ENCODE results near the gene AUTS2. TPM values are rescaled to one million over a fixed set of nuclear protein-coding genes. Genes with fewer than 3 reads are reported as not detected.

The AUTS2 gene
- total RNA-seq, 4 donors from 2014 or later = 29.8 to 114 (median 59.4) TPM

DNA sequence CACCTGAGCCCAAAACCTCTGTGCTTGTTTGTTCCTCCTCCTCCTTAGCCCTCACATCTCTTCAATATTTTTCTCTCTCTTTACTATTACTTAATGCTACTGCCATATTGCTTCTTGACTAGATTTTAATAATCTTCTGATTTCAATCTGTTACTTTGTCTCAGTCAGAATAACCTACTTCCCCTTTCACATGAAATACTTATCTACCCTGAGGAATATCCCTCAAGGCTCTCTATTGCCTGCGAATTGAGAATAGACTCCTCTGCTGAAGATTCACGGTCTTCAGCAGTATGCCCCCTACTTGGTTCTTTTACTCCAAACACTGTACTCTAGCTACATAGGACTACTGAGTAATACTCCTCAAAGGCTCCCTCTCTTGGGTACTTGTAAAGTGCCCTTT, 430.3 kb downstream of the AUTS2 start:
- no peak for DNase-seq
- no peak overlapping the region for H3K27ac ChIP-seq
- in situ Hi-C loops (cut with MboI; ENCODE audit: low pct_ligation_motif_present in 1 of 4, low pct_unique_long_range_greater_than_20kb in 1 of 4, low sequenced_read_pairs in 3 of 4) = loop anchor here in 1 of 4 donors (25.0 kb wide), 1 partner anchor 659 kb away; no protein-coding TSS in a partner anchor
- no peaks in the 10 kb centered on the region for H3K9me3 ChIP-seq
- intact Hi-C loops (cut with DNase I; ENCODE audit: low total_unique reads) = no loop called here
- WGBS, 2 donors (ENCODE audit: low coverage in 1 of 2) = 80% methylated on average over 2 of the region's 2 CpGs; no CpG with 5 or more reads in 1 of the 2 donors
- H3K4me3 ChIP-seq = no peak overlapping the region
- no peaks in the 10 kb centered on the region for H3K36me3 ChIP-seq
- TF ChIP-seq EP300 (IDR thresholded peaks at IDR 0.05; ENCODE audit: low read depth) = no peak
- TF ChIP-seq, protein P1, sequence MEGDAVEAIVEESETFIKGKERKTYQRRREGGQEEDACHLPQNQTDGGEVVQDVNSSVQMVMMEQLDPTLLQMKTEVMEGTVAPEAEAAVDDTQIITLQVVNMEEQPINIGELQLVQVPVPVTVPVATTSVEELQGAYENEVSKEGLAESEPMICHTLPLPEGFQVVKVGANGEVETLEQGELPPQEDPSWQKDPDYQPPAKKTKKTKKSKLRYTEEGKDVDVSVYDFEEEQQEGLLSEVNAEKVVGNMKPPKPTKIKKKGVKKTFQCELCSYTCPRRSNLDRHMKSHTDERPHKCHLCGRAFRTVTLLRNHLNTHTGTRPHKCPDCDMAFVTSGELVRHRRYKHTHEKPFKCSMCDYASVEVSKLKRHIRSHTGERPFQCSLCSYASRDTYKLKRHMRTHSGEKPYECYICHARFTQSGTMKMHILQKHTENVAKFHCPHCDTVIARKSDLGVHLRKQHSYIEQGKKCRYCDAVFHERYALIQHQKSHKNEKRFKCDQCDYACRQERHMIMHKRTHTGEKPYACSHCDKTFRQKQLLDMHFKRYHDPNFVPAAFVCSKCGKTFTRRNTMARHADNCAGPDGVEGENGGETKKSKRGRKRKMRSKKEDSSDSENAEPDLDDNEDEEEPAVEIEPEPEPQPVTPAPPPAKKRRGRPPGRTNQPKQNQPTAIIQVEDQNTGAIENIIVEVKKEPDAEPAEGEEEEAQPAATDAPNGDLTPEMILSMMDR (IDR thresholded peaks at IDR 0.05) = no peak
- no peak for TF ChIP-seq POLR2A (IDR thresholded peaks at IDR 0.05)
- no peak for TF ChIP-seq POLR2AphosphoS5 (IDR thresholded peaks at IDR 0.05)
- H3K4me1 ChIP-seq = no peaks in the 10 kb centered on the region
- H3K27me3 ChIP-seq = no peaks in the 10 kb centered on the region

DNA sequence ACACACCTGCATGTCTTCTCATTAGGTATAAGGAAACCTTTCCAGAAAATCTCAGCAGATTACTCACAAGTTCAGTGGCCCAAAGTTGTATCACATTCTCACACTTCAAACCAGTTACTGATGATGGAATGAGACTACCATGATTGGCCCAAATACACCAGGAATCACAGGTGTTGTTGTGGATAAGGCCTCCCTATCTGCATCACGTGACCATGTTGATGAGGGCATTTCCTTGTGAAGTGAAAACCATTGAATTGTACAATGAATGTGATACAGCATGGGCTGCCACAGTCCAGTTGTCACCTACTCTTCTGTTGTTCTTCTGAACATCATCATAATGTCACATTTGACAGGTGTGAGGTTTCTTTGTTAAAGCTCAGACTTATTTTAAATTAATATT, 431.7 kb downstream of the AUTS2 start:
- 57 to 70% methylated on average over 1 of the region's 1 CpG for WGBS, 2 donors (ENCODE audit: low coverage in 1 of 2)
- in situ Hi-C loops (cut with MboI; ENCODE audit: low pct_ligation_motif_present in 1 of 4, low pct_unique_long_range_greater_than_20kb in 1 of 4, low sequenced_read_pairs in 3 of 4) = loop anchor here in 1 of 4 donors (25.0 kb wide), 1 partner anchor 657 kb away; no protein-coding TSS in a partner anchor
- no peak overlapping the region for H3K27ac ChIP-seq
- no peaks in the 10 kb centered on the region for H3K9me3 ChIP-seq
- H3K4me1 ChIP-seq = no peaks in the 10 kb centered on the region
- H3K4me3 ChIP-seq = no peak overlapping the region
- no peaks in the 10 kb centered on the region for H3K36me3 ChIP-seq
- H3K27me3 ChIP-seq = no peaks in the 10 kb centered on the region
- intact Hi-C loops (cut with DNase I; ENCODE audit: low total_unique reads) = loop anchor here (5.0 kb wide), 1 partner anchor 913 kb away; no protein-coding TSS in a partner anchor
- DNase-seq = no peak
- TF ChIP-seq POLR2A (IDR thresholded peaks at IDR 0.05) (no peak), EP300 (IDR thresholded peaks at IDR 0.05; ENCODE audit: low read depth) (no peak), POLR2AphosphoS5 (IDR thresholded peaks at IDR 0.05) (no peak)
- TF ChIP-seq, protein P1 (IDR thresholded peaks at IDR 0.05) = no peak

DNA sequence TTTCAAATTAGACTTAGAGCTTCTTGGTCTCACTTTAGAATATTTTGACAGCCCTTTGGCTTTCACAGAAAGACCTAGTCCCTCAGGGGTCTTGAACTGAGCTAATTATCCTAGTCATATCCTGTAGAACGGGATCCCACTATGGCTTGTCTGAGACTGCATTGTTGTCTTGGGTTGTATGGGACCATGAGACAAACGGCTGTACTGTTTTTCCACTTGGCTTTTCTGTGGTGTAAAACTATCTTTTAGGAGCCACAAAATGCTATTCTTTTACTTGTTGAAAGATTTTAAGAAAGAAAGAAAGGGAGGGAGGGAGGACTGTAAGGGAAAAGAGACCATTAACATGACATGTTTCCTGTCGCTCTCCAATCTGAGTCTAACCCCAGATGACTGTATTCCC, 432.5 kb downstream of the AUTS2 start:
- no peak overlapping the region for H3K4me3 ChIP-seq
- WGBS, 2 donors (ENCODE audit: low coverage in 1 of 2) = 76 to 80% methylated on average over 3 of the region's 3 CpGs
- H3K27ac ChIP-seq = no peak overlapping the region
- H3K9me3 ChIP-seq = no peaks in the 10 kb centered on the region
- TF ChIP-seq EP300 (IDR thresholded peaks at IDR 0.05; ENCODE audit: low read depth) (no peak), POLR2AphosphoS5 (IDR thresholded peaks at IDR 0.05) (no peak), POLR2A (IDR thresholded peaks at IDR 0.05) (no peak)
- TF ChIP-seq, protein P1 (IDR thresholded peaks at IDR 0.05) = no peak
- intact Hi-C loops (cut with DNase I; ENCODE audit: low total_unique reads) = loop anchor here (5.0 kb wide), 1 partner anchor 913 kb away; no protein-coding TSS in a partner anchor
- in situ Hi-C loops (cut with MboI; ENCODE audit: low pct_ligation_motif_present in 1 of 4, low pct_unique_long_range_greater_than_20kb in 1 of 4, low sequenced_read_pairs in 3 of 4) = loop anchor here in 1 of 4 donors (25.0 kb wide), 1 partner anchor 657 kb away; no protein-coding TSS in a partner anchor
- no peaks in the 10 kb centered on the region for H3K27me3 ChIP-seq
- DNase-seq = no peak
- H3K4me1 ChIP-seq = no peaks in the 10 kb centered on the region
- no peaks in the 10 kb centered on the region for H3K36me3 ChIP-seq

DNA sequence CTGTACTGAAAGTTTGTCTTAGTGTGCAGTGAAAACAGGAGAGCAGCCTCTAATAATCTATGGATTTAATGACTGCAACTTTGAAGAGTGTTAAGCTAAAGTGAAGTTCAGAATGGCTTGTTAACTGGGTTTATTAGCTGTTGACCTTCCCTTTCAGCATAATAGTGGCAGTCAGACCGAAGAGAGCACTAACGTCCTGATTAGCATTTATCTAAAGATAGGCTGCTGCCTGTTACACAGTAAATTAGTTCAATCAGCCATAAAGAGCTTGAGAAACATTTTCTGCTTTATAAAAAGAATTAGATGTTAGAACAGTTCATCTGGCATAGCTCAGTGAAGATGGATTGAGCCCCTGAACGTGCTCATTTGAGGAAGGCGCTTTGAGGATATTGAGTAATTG, 433.0 kb downstream of the AUTS2 start:
- Histone ChIP-seq H3K4me3 (no peak overlapping the region), H3K27me3 (no peaks in the 10 kb centered on the region), H3K36me3 (no peaks in the 10 kb centered on the region), H3K4me1 (no peaks in the 10 kb centered on the region), H3K27ac (no peak overlapping the region), H3K9me3 (no peaks in the 10 kb centered on the region)
- no peak for TF ChIP-seq POLR2A (IDR thresholded peaks at IDR 0.05)
- no peak for TF ChIP-seq EP300 (IDR thresholded peaks at IDR 0.05; ENCODE audit: low read depth)
- TF ChIP-seq, protein P1 (IDR thresholded peaks at IDR 0.05) = no peak
- TF ChIP-seq POLR2AphosphoS5 (IDR thresholded peaks at IDR 0.05) = no peak
- WGBS, 2 donors (ENCODE audit: low coverage in 1 of 2) = 70 to 81% methylated on average over 4 of the region's 4 CpGs
- in situ Hi-C loops (cut with MboI; ENCODE audit: low pct_ligation_motif_present in 1 of 4, low pct_unique_long_range_greater_than_20kb in 1 of 4, low sequenced_read_pairs in 3 of 4) (loop anchor here in 1 of 4 donors (25.0 kb wide), 1 partner anchor 656 kb away; no protein-coding TSS in a partner anchor), intact Hi-C loops (cut with DNase I; ENCODE audit: low total_unique reads) (loop anchor here (5.0 kb wide), 1 partner anchor 914 kb away; no protein-coding TSS in a partner anchor)
- DNase-seq = no peak
